SW480 (cell line): ENCODE results near the gene CHTOP.
"Not testable (repeated sequence)": the region's sequence is repeated elsewhere in the genome, so short reads cannot be mapped to it uniquely, and the experiment has no call there.

Experiments
- DNase-seq: peaks from one replicate; pipeline ENCODE4 v3.0.0-alpha.2; 2016; ENCODE audit warnings: low spot score

CHTOP gene, protein sequence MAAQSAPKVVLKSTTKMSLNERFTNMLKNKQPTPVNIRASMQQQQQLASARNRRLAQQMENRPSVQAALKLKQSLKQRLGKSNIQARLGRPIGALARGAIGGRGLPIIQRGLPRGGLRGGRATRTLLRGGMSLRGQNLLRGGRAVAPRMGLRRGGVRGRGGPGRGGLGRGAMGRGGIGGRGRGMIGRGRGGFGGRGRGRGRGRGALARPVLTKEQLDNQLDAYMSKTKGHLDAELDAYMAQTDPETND

DNA sequence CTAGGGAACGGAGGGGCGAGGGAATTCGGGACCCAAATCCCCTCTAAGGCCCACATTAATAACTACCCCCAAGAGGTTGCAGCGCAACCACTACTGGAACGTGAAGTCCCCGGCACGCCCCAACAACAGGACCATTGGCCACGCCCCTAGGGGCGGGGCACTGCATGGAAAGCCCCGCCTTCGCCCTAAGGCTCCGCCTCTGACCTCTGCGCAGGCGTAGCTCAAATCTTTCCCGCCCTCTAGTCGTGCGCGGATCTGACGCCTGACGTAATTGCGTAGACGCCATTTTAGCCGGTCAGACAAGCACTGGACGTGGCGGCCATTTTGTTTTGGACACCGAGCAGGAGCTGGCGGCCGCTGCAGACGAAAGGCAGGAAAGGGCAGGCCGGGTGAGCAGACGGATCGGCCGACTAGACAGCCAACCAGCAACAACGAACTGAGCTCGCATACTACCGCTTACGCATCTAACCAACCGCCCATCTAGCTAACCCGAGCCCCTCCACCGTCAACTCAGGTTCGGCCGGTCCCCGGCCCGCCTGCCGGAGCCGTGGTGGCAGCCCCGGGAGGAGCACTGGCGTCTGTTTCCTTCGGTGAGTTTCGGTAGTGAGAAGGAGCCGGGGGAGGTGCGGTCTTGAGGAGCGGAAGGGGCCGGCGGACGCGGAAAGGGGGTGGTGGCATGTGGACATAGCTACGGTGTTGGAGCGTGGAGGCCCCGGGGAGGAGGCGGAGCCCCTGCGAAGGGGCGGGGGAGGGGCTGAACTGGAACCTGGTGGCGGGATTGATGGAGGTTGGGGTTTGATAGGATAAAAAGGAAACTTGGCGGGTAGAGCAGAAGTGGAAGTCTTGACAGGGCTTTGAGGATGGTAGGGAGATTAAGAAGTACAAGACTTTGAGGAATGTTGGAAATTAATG, at the start of gene CHTOP:
Gene CHTOP, plus strand, starts transcription at position 313 of the 912 bp plus-strand sequence. CDS start 2,523 bp downstream, outside the sequence.
- DNase-seq, result peak; percentile 96

DNA sequence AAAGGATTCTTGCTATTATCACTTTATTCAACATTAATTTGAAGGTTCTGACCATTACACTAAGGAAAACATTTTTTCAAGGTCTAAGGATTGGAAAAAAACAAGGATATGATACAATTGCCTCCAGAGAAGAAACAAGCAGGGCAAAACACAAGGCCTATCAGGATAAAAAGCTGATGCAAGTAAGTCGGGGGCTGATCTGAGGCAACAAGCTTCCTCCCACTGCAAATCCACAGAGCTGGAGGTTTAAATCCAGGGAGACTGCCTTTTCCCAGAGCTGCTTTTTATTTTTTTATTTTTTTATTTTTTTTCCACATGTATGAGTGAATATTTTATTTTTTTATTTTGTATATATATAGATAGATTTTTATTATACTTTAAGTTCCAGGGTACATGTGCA, 48.9 kb upstream of the CHTOP start:
- no peak for DNase-seq

DNA sequence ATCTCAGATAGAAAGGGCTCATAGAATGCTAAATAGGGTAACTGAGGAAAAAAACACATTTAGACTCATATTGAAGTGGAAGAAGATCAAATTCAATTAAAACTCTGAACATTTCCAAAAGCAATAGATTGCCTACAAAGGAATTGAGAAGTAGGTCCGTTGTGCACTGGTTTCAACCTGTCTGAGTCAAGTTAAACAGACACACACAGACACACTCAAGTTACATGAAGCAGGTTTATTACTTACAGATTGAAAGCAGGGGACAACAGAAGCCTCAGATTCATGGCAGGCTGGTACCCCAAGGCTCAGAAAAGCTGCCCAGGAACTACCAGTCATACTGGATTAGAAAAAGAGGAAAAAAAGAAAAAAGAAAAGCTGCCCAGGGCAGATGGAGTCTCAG, 47.5 kb upstream of the CHTOP start:
- no peak for DNase-seq

DNA sequence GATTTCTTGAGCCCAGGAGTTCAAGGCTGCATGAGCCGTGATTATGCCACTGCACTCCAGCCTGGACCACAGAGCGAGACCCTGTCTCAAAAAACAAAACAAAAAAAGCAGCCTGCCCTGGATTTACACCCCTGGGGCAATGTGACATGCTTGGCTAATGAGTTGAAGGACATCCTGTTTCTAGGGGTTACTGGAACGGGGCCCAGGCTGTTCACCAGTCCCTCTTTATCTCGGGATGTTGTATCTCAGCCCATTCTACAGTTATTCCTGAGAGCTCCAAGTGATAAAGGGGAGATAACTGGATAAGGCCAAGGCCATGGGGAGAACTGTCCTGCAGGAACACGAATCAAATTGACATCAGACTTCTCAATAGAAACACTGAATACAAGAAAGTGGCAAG, 46.6 kb upstream of the CHTOP start:
- no peak for DNase-seq

DNA sequence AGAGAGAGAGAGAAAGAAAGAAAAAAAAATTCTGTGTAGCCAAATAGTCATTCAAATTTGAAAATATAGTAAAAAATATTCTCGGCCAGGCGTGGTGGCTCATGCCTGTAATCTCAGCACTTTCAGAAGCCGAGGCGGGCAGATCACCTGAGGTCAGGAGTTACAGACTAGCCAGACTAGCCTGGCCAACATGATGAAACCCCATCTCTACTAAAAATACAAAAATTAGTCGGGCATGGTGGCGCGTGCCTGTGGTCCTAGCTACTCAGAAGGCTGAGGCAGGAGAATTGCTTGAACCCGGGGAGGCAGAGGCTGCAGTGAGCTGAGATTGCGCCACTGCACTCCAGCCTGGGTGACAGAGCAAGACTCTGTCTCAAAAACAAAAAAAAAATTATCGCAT, 45.8 kb upstream of the CHTOP start:
- DNase-seq, result not testable (repeated sequence)

DNA sequence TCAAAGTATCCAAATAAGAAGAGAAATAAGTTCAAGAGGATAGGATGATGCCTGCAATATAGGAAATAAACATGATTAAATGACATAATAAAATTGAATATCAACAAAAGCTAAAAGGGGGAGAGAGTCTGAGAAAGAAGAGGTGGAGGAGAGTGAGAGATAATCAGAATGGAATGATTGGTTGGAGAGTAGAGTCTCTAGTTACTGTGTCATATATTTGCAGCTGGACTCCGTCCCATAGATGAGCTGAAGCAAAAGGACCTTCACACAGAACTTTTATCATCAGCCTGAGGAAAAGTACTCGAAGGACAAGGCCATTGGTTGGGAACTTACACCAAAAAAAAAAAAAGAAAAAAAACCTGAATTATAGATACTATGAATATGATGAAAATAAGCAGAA, 45.4 kb upstream of the CHTOP start:
- DNase-seq, result no peak

DNA sequence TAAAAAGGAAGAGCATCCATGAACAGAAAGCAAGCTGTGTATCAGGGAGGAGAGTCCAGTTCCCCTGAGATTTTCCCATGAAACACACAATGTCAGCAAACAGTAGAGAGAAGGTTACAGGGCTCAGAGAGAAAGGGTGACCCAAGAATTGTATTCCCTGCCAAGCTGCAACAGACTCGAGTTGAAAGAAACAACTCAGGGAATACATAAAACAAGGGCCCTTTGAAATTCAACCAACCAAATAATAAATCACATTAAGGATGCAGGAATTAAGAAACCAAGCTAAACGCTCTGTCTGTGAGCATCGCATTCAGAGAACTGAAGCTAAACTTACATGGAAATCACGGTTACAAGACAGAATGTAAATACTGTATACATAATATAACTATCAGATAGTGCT, 41.1 kb upstream of the CHTOP start:
- no peak for DNase-seq

DNA sequence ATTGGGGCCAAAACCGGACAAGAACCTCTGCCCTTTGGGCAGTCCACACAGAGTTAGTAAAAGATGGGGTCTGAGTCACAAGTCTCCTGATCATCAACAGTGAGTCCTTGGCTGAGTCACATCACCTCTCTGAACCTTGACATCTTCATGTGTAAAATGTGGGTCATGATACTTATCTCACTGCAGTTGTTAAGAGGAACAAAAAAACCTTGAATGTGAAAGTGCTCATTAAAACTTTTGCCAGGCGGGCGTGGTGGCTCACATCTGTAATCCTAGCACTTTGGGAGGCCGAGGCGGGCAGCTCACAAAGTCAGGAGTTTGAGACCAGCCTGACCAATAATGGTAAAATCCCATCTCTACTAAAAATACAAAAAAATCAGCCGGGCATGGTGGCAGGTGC, 36.7 kb upstream of the CHTOP start:
- DNase-seq, result no peak

DNA sequence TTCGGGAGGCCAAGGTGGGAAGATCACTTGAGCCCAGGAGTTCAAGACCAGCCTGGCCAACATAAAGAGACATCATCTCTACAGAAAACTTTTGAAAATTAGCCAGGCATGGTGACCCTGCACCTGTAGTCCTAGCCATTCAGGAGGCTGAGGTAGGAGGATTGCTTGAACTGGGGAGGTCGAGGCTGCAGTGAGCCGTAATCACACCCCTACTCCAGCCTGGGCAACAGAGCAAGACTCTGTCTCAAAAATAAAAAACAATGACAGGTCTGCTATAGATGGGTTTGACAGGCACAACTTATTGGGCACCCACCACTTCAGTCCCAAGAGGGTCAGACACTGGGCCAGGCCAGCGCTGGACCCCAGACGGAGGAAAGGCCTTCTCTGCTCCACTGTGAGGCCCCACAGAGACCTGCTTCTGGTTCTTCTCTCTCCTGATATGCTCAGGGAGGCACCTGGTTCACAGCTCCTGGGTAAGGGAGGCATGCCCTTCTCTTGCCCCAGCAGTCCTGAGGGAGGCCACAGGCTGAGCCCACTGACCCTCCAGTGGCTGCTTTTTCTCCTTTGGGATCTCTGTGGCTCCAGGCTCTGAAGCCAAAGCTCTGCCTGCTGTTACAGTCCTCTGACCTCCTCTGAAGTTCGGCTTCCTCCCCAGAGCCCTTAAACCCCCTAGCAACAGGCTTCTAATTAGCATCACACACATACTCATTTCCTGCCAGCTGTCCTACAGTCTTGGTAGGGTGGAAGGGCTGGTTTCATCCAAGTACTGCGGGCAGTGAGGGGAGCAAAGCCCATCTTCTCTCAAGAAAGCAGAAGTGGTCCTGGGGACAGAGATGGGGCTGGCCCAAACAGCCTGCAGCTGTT, 35.3 kb upstream of the CHTOP start:
- DNase-seq, result no peak

DNA sequence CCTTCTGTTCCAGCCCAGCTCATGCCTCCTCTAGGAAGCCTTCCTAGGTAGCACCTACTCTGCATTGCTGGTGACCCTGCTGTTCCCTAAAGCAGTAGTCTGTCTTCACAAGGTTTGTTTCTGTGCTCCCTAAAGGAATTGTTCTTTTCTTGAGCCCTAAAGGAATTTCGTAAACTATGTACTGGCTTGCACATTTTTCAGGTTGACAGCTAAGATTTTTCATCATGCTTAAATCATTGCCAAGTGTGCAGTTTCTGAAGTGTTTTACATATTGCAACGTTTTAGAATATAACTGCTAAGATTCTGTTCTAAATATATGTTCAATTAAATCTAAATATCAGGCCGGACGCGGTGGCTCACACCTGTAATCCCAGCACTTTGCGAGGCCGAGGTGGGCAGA, 34.0 kb upstream of the CHTOP start:
- no peak for DNase-seq

DNA sequence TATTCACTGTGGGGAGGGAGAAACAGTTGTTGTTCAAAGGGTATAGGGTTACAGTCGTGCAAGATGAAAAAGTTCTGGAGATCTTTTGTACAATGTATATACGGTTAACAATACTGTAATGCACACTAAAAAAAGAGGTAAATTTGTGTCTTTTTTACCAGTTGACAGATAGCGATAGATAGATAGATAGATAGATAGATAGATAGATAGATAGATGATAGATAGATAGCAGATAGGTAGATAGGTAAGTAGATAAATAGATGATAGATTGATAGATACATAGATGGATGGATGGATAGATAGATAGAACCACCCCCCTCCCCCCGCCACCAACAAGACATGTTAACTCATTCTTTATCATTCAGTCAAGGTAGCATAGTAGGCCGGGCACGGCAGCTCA, 31.1 kb upstream of the CHTOP start:
- DNase-seq, result no peak

DNA sequence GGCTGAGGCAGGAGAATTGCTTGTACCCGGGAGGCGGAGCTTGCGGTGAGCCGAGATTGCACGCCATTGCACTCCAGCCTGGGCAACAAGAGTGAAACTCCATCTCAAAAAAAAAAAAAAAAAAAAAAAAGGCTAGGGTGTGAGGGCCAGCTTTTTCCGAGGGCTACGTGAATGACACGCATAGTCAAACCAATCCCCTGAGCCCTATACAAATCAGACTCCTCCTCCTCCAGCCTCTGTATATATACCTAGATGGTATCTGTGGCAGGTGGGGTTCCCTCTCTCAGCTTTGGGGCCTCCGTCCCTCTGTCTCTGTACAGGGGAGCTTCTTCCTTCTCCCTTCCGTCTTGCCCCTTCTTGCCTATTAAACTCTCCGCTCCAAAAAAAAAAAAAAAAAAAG, 27.7 kb upstream of the CHTOP start:
- DNase-seq, result no peak

DNA sequence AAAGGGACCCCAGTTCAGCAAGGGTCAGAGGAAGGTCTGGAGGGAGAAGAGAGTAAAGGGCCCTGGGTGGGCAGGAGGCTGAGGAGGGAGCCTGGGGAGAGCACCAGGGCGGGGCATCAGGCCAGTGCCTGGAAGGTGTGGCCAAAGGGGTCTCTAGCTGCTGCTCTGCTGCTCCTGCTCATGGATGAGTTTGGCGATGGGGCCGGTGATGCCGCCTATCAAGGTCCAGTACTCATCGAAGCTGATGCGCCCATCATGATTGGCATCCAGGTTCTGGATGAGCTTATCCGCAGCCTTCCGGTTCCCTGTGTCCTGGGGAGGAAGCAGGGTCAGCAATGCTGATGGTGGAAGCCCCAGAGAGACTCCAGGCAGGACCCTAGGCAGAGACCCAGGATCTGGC, 26.5 kb upstream of the CHTOP start:
- DNase-seq, result no peak

DNA sequence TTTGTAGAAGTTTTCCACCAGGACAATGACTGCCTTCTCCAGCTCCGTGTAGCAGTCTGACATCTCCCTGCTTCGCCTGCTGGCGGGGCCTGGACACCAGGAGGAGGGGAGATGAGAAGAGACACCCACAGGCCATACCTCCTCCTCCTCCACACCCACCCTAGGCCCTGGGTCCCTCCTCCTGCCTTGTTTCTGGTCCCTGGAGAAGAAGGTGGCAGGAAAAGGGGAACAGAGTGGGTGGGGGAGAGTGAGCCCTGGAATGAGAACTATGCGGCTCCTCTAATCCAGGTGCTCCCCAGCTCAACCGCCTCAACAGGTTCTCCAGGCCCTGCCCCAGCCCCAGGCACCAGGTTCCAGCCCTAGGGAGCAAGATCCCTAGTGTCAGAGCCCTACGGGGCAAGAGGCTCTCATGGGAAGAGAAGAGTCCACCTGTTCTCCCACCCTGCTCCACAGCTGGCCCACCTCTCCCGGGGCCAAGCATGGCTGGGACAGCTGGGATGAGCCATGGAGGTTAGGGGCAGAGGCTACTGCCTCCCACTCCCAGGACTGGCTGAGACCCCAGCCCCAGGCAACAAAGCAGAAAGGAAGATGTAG, 25.7 kb upstream of the CHTOP start:
- DNase-seq, result no peak

DNA sequence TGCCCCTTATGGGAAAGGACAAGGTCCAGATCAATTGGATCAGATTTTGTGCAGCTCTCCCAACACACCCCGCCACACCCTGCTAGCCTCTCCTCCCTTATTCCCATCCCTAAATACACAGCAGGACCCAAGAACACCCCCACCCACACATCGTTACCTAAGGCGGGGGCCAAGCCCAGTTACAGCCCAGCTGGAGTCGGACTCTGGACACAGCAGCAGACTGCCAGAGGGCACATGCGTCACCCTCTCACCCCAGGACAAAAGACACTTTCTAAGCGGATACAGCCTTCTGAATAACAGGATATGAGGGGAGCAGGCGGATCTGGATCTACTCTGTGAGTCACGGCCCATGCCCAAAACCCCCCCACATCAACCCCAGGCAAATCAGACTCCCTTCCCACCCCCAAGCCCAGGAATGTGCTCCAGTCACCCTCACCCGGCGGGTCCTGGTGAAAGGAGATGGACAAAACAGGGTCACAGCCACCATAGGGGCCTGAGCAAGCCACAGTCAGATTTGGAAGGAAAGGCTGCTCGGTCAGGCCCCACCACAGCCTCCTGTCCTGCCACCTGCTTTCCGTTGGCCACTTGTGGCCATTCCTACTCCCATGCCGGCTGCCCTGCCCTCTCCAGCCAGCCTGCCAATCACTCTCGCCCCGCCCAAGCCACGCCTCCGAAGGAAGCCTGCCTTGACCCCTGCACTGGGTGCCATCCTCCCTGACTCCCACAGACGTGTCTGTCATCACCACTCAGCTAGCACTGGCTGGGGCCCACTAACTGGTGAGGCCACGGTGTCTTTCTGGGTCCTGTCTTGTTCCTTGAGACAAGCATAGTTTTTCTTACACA, 24.9 kb upstream of the CHTOP start:
- DNase-seq, result peak; percentile 96

DNA sequence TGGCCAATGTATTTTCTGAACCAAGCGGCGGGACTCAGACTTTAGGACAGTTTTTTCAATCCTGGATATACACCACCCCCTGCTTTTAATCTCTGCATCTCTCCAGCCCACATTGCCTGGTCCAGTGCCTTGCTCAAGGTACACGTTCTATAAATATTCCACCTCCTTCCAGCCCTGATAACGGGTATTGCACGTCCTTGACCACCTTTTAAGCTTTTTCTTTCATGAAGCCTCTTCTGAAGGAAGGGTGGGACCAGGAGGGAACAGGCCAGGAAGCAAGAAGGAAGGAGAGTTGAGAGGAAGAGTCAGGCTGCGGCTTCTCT, 24.3 kb upstream of the CHTOP start:
- no peak for DNase-seq

DNA sequence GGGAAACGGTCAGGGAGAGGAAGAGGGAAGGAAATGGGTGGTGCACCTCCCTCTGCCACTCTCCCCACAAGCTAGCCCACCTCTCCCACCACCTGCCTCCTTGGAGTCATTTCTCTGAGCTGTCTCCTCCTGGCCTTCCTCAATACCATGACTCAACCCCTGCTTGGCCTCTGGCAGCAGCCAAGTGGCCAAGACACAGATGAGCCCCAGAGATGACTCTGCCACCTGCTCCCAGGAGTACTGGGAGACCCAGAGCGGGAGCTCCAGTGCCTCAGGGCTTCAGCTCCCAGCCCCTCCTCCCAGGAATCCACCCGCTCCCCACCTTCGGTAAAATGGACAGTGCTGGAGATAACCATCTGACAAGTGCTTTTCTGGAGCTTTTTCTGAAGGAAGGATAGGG, 23.5 kb upstream of the CHTOP start:
- peak; percentile 38 for DNase-seq

DNA sequence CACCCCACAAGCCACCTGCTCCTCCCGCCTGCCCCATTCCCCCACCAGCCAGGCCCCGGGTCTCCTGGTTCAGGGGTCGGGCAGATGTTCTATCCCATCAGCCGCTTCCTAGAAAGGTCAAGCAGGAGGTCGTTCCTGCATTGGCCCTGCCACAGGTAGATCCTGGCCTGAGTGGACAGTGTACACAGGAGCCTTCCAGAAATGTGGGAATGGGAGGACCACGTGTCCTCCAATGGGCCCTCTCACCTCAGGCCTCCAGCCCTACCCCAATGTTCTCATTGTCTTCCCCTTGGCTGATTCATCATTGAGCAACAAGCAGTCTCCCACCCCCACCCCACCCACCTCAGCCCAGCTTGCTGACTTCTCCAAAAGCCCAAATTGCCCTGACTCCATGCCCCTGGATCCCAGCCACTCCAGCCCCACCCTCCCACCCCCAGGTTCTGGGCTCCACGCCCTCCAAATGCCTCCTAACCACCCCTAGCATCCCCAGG, 23.0 kb upstream of the CHTOP start:
- peak; percentile 79 for DNase-seq

DNA sequence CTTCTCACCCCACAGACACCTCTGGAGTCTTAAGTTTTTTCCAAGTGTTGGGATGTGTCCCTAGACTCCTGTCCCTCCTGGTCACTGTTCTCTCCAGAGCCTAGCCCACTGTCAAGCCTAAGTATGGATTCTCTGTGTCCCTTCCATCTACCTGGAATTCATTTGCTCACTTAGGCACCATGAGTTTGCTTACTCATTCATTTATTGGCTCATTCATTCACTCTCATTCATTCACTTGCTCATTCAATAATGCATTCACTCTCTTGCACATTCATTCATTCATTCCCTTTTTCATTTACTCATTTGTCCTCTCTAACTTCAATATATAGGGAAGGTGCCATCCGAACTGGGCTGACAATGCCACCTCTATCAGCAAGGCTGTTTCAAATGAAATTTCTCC, 22.5 kb upstream of the CHTOP start:
- DNase-seq, result peak; percentile 53

DNA sequence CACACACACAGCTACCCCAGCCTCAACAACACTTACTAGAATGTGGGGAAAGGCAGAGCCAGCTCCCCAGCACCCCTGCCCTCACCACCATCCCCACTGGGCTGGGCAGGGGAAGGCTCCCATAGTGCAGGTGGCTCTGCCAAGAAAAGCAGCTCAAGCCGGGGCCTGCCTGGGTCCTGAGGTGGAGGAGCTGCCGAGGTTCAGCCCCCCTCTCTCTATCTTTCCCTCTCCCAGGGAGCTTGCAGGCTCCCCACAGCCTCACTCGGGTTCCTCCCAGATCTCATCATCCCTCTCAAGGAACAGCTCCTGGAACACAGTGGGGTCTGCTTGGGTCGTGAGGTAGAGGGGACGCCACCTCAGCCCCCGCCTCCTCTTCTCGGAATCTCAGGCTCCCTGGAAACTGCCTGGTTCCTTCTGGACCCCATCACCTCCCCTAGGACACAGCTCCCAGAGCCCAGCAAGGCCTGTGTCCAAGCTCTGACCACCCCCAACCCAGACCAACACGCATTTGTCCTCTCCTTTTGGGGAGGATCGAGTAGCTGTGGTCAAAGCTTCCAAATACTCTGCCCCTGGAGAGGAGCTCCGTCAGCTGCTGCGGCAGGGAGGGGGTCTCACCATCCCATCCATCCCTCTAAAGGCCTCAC, 21.6 kb upstream of the CHTOP start:
- no peak for DNase-seq
